GM12892 (cell line): Measurements from ENCODE around the gene RTP3.

Experiments used
- POLR2A ChIP-seq: IDR thresholded peaks from 2 replicates; pipeline ENCODE4 v1.6.1; 2011; ENCODE audit warnings: low read depth, low read length, control low read depth
- POLR2AphosphoS5 ChIP-seq: IDR thresholded peaks from 2 replicates; pipeline ENCODE4 v1.6.1; 2011; ENCODE audit warnings: low read depth, low read length, control low read depth
- TAF1 ChIP-seq: IDR thresholded peaks from 2 replicates; pipeline ENCODE4 v1.6.1; 2011; ENCODE audit warnings: low read depth, mild to moderate bottlenecking, control low read depth, low read length, borderline replicate concordance

GRCh38 chr3:46481636-46482035 is 16.1 kb upstream of the RTP3 start:
- TF ChIP-seq POLR2A (no peak), POLR2AphosphoS5 (no peak), TAF1 (no peak)
